NCI-H345 (cell line): ENCODE measurements around the gene NOCT.
"Not testable (repeated sequence)": the region's sequence is repeated elsewhere in the genome, so short reads cannot be mapped to it uniquely, and the experiment has no call there.

Experiments used
- DNase-seq: peaks from one replicate; lab custom pipeline; 2025; lab: John Stamatoyannopoulos, UW

The NOCT gene

DNA sequence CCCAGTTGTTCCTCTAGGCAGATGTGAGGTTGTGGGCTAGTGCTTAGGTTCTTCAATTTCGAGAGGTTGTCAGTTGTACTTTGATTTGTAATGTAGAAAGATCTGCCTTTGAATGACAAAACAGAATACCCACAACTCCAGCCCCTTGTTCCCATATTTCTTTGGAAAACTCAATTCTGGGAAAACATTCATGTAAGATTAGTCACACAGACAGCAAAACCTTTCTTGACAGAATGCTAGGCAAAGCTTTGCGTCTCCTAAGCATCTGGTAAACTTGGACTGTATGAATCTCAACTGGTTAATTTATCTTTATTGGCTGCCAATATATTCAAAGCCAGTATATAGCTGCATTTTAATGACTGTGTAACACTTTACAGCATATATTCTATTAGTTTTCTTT is 34.9 kb downstream of the NOCT start:
- no peak for DNase-seq

DNA sequence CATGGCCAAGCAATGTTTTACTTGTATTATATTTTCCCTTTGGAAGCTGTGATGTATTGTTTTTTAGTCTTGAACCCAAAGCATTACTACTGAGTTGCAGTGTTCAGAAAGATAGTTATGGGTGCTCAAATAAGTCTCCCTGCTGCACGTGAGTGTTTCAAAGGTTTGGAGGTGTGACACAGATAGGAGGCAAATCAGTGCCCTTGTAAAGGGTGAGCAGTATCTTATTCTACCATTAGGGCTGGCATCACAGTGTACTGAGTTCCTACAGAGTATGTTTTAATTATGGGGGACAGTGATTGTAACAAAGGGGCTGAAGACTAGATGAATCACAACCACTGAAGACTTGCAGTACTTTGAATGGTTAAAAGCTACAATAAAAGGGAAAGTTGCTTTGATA is 38.3 kb downstream of the NOCT start:
- no peak for DNase-seq

DNA sequence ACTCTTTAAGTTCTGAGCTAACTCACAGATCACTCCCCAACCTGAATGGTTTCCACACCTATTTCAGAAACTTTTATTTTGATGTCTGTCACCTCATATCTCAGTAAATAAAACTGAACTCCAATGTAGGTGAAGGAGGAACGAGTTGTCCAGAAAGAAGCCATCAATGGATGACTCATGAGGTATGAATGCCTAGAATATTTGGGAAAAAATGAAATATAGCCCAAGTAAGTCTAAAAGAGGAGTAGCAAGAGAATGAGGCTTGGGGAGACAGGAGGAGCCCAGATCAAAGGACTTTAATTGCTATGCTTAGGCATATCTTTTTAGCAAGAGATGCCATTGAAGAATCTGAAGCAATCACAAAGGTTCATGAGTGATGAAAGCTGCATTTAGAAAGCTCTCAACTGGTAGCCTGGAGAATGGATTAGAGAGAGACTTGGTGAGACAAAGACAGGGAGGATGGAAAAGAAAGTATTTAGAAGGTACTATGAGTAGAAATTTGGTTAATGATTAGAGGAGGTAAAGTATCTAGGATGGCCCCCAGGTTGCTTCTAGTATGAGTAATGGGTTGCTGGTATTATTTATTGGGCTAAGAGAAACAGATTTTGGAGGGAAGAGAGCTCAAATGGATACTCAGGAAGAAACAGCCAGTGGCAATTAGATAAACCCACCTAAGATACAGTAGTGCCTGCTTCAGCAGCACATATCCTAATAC is 39.4 kb downstream of the NOCT start:
- no peak for DNase-seq

DNA sequence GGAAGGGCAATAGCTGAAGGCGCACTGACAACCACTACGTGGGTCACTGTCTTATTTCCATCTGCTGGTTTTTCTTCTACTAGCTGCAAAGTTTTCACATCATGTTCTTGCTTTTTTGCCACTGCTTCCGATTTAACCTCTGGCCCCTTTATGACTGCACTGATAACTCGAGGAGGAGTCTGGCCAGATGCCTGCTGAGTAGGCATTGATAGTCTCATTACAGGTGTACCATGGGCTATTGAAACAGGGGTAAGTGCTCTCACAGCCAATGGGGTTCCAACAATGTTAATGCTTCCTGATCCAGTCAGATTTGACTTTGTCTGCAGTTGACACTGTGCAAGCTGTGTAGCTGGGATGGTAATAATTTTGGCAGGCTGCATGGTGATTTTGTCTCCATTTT is 43.4 kb downstream of the NOCT start:
- not testable (repeated sequence) for DNase-seq

DNA sequence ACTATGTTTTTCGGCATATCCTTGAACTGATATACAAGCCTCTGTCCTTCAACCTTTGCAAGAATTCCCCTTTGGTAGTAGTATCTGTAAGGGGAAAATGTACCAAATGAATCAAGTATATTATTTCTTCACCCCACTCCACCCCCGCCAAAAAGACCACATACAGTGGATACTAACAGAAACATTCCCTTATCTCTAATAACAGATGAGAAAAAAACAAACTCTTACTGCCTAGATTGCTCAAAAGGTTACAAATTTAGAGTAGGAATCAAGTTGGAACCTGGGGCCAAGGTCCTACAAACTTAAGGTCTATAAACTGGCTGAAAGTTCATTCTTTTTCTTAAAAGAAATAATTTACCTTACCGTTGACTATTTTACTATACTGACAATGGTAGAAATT is 45.0 kb downstream of the NOCT start:
- DNase-seq, result no peak

DNA sequence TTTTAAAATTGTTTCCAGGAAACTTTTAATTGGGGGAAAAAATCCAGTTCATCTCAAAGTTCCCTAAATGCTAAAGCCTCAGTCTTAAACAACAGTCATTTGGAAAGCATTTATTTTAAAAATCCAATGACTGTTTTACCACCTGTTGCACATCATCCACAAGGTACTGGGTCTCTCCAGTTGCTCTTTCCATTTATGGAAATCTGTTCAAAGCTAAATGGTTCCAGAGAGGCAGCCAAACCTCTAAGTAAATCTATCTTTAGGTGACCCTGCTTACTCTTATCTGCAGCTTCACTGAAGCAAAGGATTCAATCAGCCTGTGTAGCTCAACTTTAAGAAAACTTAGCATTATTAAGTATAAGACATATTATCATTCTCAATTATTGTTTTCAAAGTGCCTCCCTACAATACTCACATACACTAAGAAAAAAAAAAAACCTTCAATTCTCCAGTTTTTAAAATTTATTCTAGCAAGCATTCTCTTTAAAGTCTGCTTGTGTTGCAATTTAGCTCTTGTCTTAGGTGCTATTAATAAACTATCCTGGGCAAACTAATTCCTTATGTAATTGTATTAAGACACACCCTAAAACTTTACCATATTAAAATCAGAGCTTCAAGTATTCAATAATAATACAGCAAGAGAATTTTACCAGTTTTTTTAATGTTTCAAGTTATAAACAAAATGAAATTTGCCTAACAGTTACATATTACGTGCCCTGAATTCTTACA is 60.6 kb downstream of the NOCT start:
- no peak for DNase-seq

DNA sequence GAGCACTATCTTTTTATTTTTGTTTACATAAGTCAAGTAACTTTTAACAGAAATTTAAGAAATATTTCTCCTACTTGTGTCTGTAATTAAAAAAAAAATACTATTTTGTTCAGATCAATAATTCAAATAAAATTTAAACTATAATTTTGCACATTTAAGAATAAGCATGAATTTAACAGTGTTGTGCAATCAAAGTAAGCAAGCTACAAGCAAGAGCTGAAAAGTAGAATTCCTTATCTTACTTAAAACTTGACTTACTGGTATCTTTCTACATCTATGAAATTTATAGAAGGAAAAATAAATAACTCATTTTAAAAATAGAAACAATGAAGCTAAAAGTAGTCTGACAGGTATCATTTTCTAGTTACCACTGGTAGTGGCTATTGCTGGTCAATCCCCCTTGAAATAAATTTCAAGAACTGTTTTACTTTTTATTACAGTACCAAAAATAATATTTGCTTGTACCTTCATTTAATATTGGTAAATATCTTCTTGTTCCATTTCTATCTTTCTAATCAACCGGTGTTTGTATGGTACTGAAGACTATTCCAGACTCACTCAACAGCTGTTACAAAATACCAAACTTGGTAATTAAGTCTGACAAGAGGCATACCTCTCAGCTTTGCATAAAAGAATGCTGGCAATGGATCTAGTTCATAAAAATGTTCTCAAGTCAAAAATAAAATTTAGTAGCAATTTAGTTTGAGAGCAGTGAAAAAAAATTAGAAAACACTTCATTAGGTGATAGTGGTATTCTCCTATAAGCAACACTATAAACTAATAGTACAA is 62.2 kb downstream of the NOCT start:
- no peak for DNase-seq

DNA sequence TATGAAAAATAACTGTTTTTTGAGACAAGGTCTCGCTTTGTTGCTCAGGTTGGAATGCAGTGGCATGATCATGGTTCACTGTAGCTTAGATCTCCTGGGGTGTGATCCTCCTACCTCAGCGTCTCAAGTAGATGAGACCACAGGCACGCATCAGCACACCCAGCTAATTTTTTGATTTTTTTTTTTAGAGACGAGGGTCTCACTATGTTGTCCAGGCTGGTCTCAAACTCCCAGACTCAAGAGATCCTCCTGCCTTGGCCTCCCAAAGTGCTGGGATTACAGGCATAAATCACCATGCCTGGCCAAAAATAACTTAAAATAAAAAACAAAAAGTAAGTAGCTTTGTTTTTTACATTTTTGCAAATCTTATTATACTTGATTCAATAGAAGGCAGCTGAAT is 63.3 kb downstream of the NOCT start:
- no peak for DNase-seq

DNA sequence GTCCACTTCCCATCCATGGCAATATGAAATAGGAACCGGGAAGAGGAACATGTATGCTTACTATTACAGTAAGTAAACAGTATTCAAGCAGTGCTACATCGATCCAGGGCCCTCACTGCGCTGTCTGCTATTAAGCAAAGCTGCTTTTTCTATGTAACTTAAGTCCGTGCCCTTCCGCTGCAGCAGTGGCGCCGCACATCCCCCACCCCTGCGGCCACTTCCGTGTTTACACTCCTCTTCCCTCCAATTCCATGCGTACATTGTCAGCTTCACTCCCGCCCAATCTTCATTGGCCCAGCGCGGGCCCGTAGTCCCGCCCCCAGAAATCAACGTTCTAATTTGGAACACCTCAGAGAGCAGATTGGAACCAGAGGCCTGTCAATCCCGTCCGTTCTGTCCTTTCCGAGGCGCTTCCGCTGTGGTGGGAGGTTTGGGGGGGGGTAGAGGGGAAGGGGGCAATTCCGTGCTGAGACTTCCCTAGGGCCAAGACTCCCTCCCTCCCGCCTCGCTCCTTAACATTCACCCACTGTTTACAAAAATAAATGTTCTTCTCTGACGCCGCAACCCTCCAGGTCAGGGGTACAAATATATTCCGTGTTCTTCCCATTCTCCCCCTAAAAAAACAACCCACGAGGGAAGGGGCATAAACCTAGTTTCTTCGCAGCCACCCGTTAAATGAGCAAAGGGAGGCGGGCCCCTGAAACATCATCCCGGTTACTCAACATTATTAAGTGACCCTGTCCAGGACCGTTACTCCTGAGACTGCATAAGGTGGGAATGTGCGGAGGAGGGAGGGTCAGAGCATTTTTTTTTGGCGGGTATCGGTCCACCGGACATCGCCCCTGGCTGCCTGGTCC is 67.4 kb downstream of the NOCT start:
- peak; percentile 97 for DNase-seq

DNA sequence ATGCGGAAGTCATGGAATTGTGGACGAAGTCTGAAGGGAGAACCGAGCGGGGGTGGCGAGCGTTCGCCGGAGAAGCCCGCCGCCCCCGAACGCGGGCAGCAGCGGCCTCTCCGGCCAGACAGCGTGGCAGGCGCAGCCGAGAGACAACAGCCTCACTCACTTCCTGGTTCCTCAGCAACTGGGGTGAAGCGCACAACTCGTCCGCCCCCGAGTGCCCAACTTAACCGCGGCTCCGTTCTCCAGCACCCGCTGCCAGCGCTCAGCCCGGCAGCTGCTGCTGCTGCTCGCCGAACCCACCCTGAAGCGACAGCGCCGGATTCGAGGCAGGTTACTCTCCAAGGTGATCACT is 68.0 kb downstream of the NOCT start:
- peak; percentile 69 for DNase-seq

DNA sequence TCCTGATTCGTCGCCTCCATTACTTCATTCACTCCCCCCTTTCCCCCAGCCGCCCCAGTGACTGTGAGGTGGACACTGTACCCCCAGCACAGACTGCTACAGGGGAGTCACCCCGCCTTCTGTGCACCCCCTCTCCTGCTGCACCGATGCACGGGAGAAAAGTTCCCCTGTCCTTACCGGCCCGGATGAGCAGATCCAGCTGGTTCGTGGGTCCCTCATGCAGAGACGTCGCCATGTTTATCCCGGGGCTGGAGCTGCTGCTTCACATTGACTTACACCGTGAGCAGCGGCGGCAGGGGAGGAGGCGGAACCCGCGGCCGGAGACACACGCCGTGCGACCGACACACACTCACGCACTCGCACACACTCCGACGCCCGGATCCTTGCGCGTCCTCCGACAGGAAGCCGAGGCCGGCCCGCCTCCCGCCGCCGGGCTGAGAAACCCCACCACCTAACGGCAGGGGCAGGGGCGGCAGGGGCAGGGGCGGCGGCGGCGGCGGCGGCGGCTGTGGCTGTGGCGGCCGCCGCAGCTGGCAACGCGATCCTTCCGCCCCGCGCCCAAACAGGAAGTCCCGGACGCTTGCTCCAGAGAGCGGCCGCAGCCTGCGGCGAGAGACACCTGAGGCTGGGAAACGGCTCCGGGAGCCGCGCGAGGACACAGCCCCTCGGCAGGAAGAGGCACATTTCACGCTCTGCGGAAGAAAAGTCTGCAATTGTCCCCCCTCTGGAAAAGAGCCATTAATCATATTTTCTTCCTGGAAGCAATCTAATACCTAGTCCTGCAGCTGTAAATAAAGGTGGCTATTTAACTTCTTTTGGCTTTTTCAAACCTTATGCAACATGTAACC is 68.6 kb downstream of the NOCT start:
- DNase-seq, result peak; percentile 84

DNA sequence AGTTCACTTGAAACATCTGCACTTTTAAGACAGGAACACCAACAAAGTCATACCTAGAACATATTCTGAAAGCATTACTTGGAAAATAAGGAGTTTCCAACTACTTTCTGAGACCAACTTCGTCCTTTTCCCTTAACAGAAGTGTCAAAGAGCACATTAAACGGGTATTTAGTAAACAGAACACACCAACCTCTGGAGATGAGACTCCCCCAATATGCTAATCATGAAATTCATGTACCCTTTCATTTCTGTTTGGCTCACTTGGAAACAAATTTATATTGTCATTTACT is 69.2 kb downstream of the NOCT start:
- DNase-seq, result no peak

DNA sequence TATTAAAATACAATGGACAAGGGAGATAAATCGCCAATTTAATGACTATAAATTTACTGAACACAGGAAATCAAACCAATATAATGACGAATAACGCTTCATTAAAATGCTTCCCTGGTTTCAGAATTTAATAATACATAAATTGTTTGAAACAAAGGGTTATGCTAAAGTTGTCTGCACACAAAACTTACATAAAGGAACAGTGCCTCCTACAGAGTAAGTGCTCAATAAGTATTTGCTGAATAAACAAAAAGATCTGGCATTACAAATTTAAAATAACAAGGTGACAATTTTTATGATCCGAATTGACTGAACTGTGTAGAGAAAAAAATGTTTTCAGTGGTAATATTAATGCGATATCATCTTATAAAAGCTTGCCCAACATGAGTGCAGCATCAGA is 69.6 kb downstream of the NOCT start:
- DNase-seq, result no peak

DNA sequence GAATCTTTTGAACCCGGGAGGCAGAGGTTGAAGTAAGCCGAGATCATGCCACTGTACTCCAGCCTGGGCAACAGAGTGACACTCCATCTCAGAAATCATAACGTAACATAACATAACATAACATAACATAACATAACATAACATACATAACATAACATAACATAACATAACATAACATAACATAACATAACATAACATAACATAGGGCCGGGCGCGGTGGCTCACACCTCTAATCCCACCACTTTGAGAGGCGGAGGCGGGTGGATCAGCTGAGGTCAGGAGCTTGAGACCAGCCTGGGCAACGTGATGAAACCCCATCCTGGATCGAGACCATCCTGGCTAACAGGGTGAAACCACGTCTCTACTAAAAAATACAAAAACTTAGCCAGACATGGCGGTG is 76.7 kb downstream of the NOCT start:
- no peak for DNase-seq
